Measurements from ENCODE around the gene CTH. TPM values are rescaled to one million over a fixed set of nuclear protein-coding genes. Genes with fewer than 3 reads are reported as not detected.
"Not testable (repeated sequence)": the region's sequence is repeated elsewhere in the genome, so short reads cannot be mapped to it uniquely, and the experiment has no call there.

The CTH gene
- total RNA-seq, 5 donors from 2014 or later (not counting 1 experiment from before 2014, with no cell fraction given), result 2.0 to 4.5 (median 3.2) TPM

- H3K27ac ChIP-seq (ENCODE audit: low read length); H3K4me3 Mint-ChIP-seq; H3K27me3 ChIP-seq (replicated peaks in 1 of 2; ENCODE audit: control insufficient read depth in 2 of 2, extremely low read depth in 1 of 2, insufficient read depth in 2 of 2, low read length in 1 of 2); H3K27ac Mint-ChIP-seq; H3K9me3 Mint-ChIP-seq; H3K4me1 ChIP-seq (ENCODE audit: control insufficient read depth in 1 of 2, extremely low read depth in 1 of 2, insufficient read depth in 2 of 2, low read length in 2 of 2); H3K4me1 Mint-ChIP-seq; H3K36me3 ChIP-seq (ENCODE audit: control insufficient read depth in 2 of 2, extremely low read depth in 1 of 2, insufficient read depth in 1 of 2, low read length in 1 of 2); DNase-seq; H3K9me3 ChIP-seq; H3K4me3 ChIP-seq (ENCODE audit: control insufficient read depth in 1 of 2, extremely low read depth in 1 of 2, low read length in 1 of 2); POLR2A ChIA-PET; ATAC-seq (replicated peaks in 1 of 4); H3K27me3 Mint-ChIP-seq: not testable (repeated sequence)
- H3K36me3 Mint-ChIP-seq, result peaks cover 23% of the 10 kb centered on the region
- CTCF ChIA-PET, result interaction anchor here in 1 of 2 donors (0.7 kb wide), 1 partner anchor 255 kb away, joined by 3 read pairs; no protein-coding TSS in a partner anchor
- no CpG with 5 or more reads among the region's 4 CpGs for WGBS (ENCODE audit: insufficient coverage)
Observed at GRCh38 chr1:70418973-70419734, 8.1 kb downstream of the CTH start.

GRCh38 chr1:70420320-70420719, 9.3 kb downstream of the CTH start:
- H3K9me3 Mint-ChIP-seq, result no peaks in the 10 kb centered on the region
- no peak overlapping the region for H3K4me3 Mint-ChIP-seq
- no peak overlapping the region for H3K4me3 ChIP-seq (ENCODE audit: control insufficient read depth in 1 of 2, extremely low read depth in 1 of 2, low read length in 1 of 2)
- no peaks in the 10 kb centered on the region for H3K4me1 Mint-ChIP-seq
- H3K27me3 Mint-ChIP-seq, result no peaks in the 10 kb centered on the region
- 100% methylated on average over 1 of the region's 4 CpGs for WGBS (ENCODE audit: insufficient coverage)
- no peak overlapping the region for H3K27ac ChIP-seq (ENCODE audit: low read length)
- peaks cover 24% of the 10 kb centered on the region for H3K36me3 Mint-ChIP-seq
- DNase-seq (no peak), ATAC-seq (replicated peaks in 1 of 4) (no peak)
- no peak overlapping the region for H3K27ac Mint-ChIP-seq
- POLR2A ChIA-PET, result no interaction called here
- no peaks in the 10 kb centered on the region for H3K4me1 ChIP-seq (ENCODE audit: control insufficient read depth in 1 of 2, extremely low read depth in 1 of 2, insufficient read depth in 2 of 2, low read length in 2 of 2)
- no peaks in the 10 kb centered on the region for H3K9me3 ChIP-seq
- H3K36me3 ChIP-seq (ENCODE audit: control insufficient read depth in 2 of 2, extremely low read depth in 1 of 2, insufficient read depth in 1 of 2, low read length in 1 of 2), result no peaks in the 10 kb centered on the region
- no peaks in the 10 kb centered on the region for H3K27me3 ChIP-seq (replicated peaks in 1 of 2; ENCODE audit: control insufficient read depth in 2 of 2, extremely low read depth in 1 of 2, insufficient read depth in 2 of 2, low read length in 1 of 2)
- CTCF ChIA-PET, result no interaction called here

GRCh38 chr1:70426154-70427131, 15.4 kb downstream of the CTH start:
- Mint-ChIP-seq H3K36me3 (peaks cover 22% of the 10 kb centered on the region), H3K4me3 (no peak overlapping the region), H3K27ac (no peak overlapping the region), H3K4me1 (no peaks in the 10 kb centered on the region), H3K9me3 (no peaks in the 10 kb centered on the region), H3K27me3 (no peaks in the 10 kb centered on the region)
- H3K27me3 ChIP-seq (replicated peaks in 1 of 2; ENCODE audit: control insufficient read depth in 2 of 2, extremely low read depth in 1 of 2, insufficient read depth in 2 of 2, low read length in 1 of 2), result no peaks in the 10 kb centered on the region
- DNase-seq, result no peak
- WGBS (ENCODE audit: insufficient coverage), result 93% methylated on average over 3 of the region's 7 CpGs
- no peaks in the 10 kb centered on the region for H3K9me3 ChIP-seq
- ATAC-seq (replicated peaks in 1 of 4), result no peak
- peaks cover 0 to 4% of the 10 kb centered on the region in 2 donors for H3K36me3 ChIP-seq (ENCODE audit: control insufficient read depth in 2 of 2, extremely low read depth in 1 of 2, insufficient read depth in 1 of 2, low read length in 1 of 2)
- ChIA-PET CTCF (no interaction called here), POLR2A (interaction anchor here in 1 of 2 donors (0.6 kb wide), 1 partner anchor 241 kb away, joined by 4 read pairs; no protein-coding TSS in a partner anchor)
- no peak overlapping the region for H3K27ac ChIP-seq (ENCODE audit: low read length)
- H3K4me1 ChIP-seq (ENCODE audit: control insufficient read depth in 1 of 2, extremely low read depth in 1 of 2, insufficient read depth in 2 of 2, low read length in 2 of 2), result no peaks in the 10 kb centered on the region
- no peak overlapping the region for H3K4me3 ChIP-seq (ENCODE audit: control insufficient read depth in 1 of 2, extremely low read depth in 1 of 2, low read length in 1 of 2)

- DNase-seq, result no peak
- H3K9me3 ChIP-seq, result no peaks in the 10 kb centered on the region
Observed at GRCh38 chr1:70427976-70428375, 16.9 kb downstream of the CTH start.

GRCh38 chr1:70429219-70429618, 18.2 kb downstream of the CTH start:
- no CpG with 5 or more reads among the region's 2 CpGs for WGBS (ENCODE audit: insufficient coverage)
- Histone ChIP-seq H3K4me1 (ENCODE audit: control insufficient read depth in 1 of 2, extremely low read depth in 1 of 2, insufficient read depth in 2 of 2, low read length in 2 of 2) (no peaks in the 10 kb centered on the region), H3K27me3 (replicated peaks in 1 of 2; ENCODE audit: control insufficient read depth in 2 of 2, extremely low read depth in 1 of 2, insufficient read depth in 2 of 2, low read length in 1 of 2) (no peaks in the 10 kb centered on the region), H3K27ac (ENCODE audit: low read length) (no peak overlapping the region), H3K36me3 (ENCODE audit: control insufficient read depth in 2 of 2, extremely low read depth in 1 of 2, insufficient read depth in 1 of 2, low read length in 1 of 2) (peaks cover 0 to 4% of the 10 kb centered on the region in 2 donors), H3K9me3 (no peaks in the 10 kb centered on the region), H3K4me3 (ENCODE audit: control insufficient read depth in 1 of 2, extremely low read depth in 1 of 2, low read length in 1 of 2) (no peak overlapping the region)
- H3K9me3 Mint-ChIP-seq, result no peaks in the 10 kb centered on the region
- H3K4me1 Mint-ChIP-seq, result no peaks in the 10 kb centered on the region
- ATAC-seq (replicated peaks in 1 of 4), result no peak
- CTCF ChIA-PET, result no interaction called here
- H3K27me3 Mint-ChIP-seq, result no peaks in the 10 kb centered on the region
- no peak overlapping the region for H3K27ac Mint-ChIP-seq
- no peak overlapping the region for H3K4me3 Mint-ChIP-seq
- H3K36me3 Mint-ChIP-seq, result peaks cover 35% of the 10 kb centered on the region
- POLR2A ChIA-PET, result no interaction called here
- DNase-seq, result no peak

More at GRCh38 chr1:70427976-70428375, 16.9 kb downstream of the CTH start:
- Histone ChIP-seq H3K27me3 (replicated peaks in 1 of 2; ENCODE audit: control insufficient read depth in 2 of 2, extremely low read depth in 1 of 2, insufficient read depth in 2 of 2, low read length in 1 of 2) (no peaks in the 10 kb centered on the region), H3K4me1 (ENCODE audit: control insufficient read depth in 1 of 2, extremely low read depth in 1 of 2, insufficient read depth in 2 of 2, low read length in 2 of 2) (no peaks in the 10 kb centered on the region), H3K27ac (ENCODE audit: low read length) (no peak overlapping the region), H3K36me3 (ENCODE audit: control insufficient read depth in 2 of 2, extremely low read depth in 1 of 2, insufficient read depth in 1 of 2, low read length in 1 of 2) (peaks cover 0 to 4% of the 10 kb centered on the region in 2 donors), H3K4me3 (ENCODE audit: control insufficient read depth in 1 of 2, extremely low read depth in 1 of 2, low read length in 1 of 2) (no peak overlapping the region)
- ChIA-PET CTCF (no interaction called here), POLR2A (interaction anchor here (0.6 to 0.7 kb wide), 2 partner anchors 29 to 152 kb away, joined by 3 to 5 read pairs; no protein-coding TSS in a partner anchor)
- Mint-ChIP-seq H3K9me3 (no peaks in the 10 kb centered on the region), H3K4me3 (no peak overlapping the region), H3K4me1 (no peaks in the 10 kb centered on the region), H3K27ac (no peak overlapping the region), H3K36me3 (peaks cover 26% of the 10 kb centered on the region), H3K27me3 (no peaks in the 10 kb centered on the region)
- no peak for ATAC-seq (replicated peaks in 1 of 4)
- WGBS (ENCODE audit: insufficient coverage), result 86% methylated on average over 1 of the region's 3 CpGs

GRCh38 chr1:70429757-70430156, 18.7 kb downstream of the CTH start:
- DNase-seq (no peak), ATAC-seq (replicated peaks in 1 of 4) (no peak)
- H3K4me1 Mint-ChIP-seq, result no peaks in the 10 kb centered on the region
- no peaks in the 10 kb centered on the region for H3K9me3 ChIP-seq
- H3K36me3 ChIP-seq (ENCODE audit: control insufficient read depth in 2 of 2, extremely low read depth in 1 of 2, insufficient read depth in 1 of 2, low read length in 1 of 2), result peaks cover 0 to 4% of the 10 kb centered on the region in 2 donors
- POLR2A ChIA-PET, result no interaction called here
- H3K27me3 Mint-ChIP-seq, result no peaks in the 10 kb centered on the region
- WGBS (ENCODE audit: insufficient coverage), result no CpG with 5 or more reads among the region's 1 CpG
- no peaks in the 10 kb centered on the region for H3K9me3 Mint-ChIP-seq
- CTCF ChIA-PET, result interaction anchor here in 1 of 2 donors (0.7 kb wide), 1 partner anchor 53 kb away, joined by 3 read pairs; no protein-coding TSS in a partner anchor
- no peak overlapping the region for H3K27ac ChIP-seq (ENCODE audit: low read length)
- no peak overlapping the region for H3K27ac Mint-ChIP-seq
- no peaks in the 10 kb centered on the region for H3K4me1 ChIP-seq (ENCODE audit: control insufficient read depth in 1 of 2, extremely low read depth in 1 of 2, insufficient read depth in 2 of 2, low read length in 2 of 2)
- no peaks in the 10 kb centered on the region for H3K27me3 ChIP-seq (replicated peaks in 1 of 2; ENCODE audit: control insufficient read depth in 2 of 2, extremely low read depth in 1 of 2, insufficient read depth in 2 of 2, low read length in 1 of 2)
- H3K4me3 ChIP-seq (ENCODE audit: control insufficient read depth in 1 of 2, extremely low read depth in 1 of 2, low read length in 1 of 2), result no peak overlapping the region
- H3K36me3 Mint-ChIP-seq, result peaks cover 35% of the 10 kb centered on the region
- H3K4me3 Mint-ChIP-seq, result no peak overlapping the region

Data from T-cell (primary cell).